Neural crest cell (in vitro differentiated cells): ENCODE data around the gene MT1HL1. TPM values are rescaled to one million over a fixed set of nuclear protein-coding genes. Genes with fewer than 3 reads are reported as not detected.

ENCODE experiments used
- DNase-seq: peaks from one replicate; pipeline ENCODE4 v3.0.0; 2021; ENCODE audit warnings: low read depth, mixed read lengths, low spot score
- H3K27ac Mint-ChIP-seq: one replicate; pipeline ENCODE4 v1.8.0; 2021; ENCODE audit warnings: mild to moderate bottlenecking, mixed read lengths; ENCODE audit not compliant: unreplicated experiment
- H3K27me3 Mint-ChIP-seq: 2 replicates; pipeline ENCODE4 v1.8.0; 2021; ENCODE audit warnings: low read depth, mild to moderate bottlenecking, mixed read lengths
- H3K36me3 Mint-ChIP-seq: 2 replicates; pipeline ENCODE4 v1.8.0; 2021; ENCODE audit warnings: low read depth, mild to moderate bottlenecking, mixed read lengths
- H3K4me1 Mint-ChIP-seq: 2 replicates; pipeline ENCODE4 v1.8.0; 2021; ENCODE audit warnings: mixed read lengths
- H3K4me3 Mint-ChIP-seq: one replicate; pipeline ENCODE4 v1.8.0; 2021; ENCODE audit warnings: mild to moderate bottlenecking, mixed read lengths
- H3K9me3 Mint-ChIP-seq: 2 replicates; pipeline ENCODE4 v1.8.0; 2021; ENCODE audit warnings: mixed read lengths
- total RNA-seq: library from RNA; stranded (reverse); gene quantifications from 2 replicates; pipeline ENCODE4 v1.2.1, GENCODE V29; 2021
- TF ChIP-seq, protein P1 (sequence below): fragments of 200-600 bp; sonication (generic); conservative IDR thresholded peaks from 2 replicates; pipeline ENCODE4 v1.5.0; 2021; ENCODE audit warnings: antibody characterized with exemption, mild to moderate bottlenecking

Gene MT1HL1
- total RNA-seq, 1 donor from 2014 or later: not detected

DNA sequence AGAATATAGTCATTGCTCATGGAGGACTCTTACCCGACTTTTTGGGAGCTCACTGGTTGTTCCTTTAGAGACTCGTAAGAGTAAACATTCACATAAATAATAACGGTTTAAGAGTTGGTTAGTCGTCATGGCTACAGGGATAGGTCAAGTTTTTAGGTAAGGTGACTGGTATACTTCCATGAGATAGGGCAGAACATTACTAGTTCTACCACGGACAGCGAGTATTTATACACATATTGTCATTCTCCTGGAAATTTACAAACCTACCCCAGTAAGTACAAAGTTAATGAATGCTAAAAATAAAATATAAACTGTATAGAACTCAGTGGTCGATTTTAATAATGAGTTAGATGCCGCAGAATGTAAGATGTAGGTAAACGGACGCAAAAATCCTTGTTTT is 36.6 kb upstream of the MT1HL1 start:
- H3K36me3 Mint-ChIP-seq: no peaks in the 10 kb centered on the region
- no peak overlapping the region for H3K27ac Mint-ChIP-seq
- H3K4me1 Mint-ChIP-seq: peaks cover 12% of the 10 kb centered on the region
- H3K27me3 Mint-ChIP-seq: peaks cover 50% of the 10 kb centered on the region
- DNase-seq: no peak
- H3K4me3 Mint-ChIP-seq: no peak overlapping the region
- no peaks in the 10 kb centered on the region for H3K9me3 Mint-ChIP-seq
- TF ChIP-seq, protein P1, sequence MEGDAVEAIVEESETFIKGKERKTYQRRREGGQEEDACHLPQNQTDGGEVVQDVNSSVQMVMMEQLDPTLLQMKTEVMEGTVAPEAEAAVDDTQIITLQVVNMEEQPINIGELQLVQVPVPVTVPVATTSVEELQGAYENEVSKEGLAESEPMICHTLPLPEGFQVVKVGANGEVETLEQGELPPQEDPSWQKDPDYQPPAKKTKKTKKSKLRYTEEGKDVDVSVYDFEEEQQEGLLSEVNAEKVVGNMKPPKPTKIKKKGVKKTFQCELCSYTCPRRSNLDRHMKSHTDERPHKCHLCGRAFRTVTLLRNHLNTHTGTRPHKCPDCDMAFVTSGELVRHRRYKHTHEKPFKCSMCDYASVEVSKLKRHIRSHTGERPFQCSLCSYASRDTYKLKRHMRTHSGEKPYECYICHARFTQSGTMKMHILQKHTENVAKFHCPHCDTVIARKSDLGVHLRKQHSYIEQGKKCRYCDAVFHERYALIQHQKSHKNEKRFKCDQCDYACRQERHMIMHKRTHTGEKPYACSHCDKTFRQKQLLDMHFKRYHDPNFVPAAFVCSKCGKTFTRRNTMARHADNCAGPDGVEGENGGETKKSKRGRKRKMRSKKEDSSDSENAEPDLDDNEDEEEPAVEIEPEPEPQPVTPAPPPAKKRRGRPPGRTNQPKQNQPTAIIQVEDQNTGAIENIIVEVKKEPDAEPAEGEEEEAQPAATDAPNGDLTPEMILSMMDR: no peak

DNA sequence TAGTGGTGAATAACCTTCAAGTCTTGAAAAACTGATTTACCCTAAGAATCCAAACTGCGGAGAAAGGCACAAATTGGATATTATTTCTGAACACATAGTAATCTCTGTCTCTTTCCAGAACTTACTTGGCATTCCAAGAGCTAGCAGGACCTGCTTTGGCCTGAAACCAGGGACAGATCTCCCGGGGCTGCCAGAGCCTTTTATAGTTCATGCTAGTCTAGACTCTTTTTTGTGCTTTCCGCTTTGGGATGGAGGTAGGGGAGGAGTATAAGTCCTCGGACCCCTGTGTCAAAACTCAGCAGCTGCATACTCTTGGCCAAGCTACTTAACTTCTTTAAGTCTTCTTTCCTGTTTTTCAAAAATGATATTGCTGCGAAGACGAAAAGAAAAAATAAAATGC is 34.0 kb upstream of the MT1HL1 start:
- Mint-ChIP-seq H3K27ac (no peak overlapping the region), H3K4me3 (no peak overlapping the region), H3K36me3 (no peaks in the 10 kb centered on the region), H3K9me3 (no peaks in the 10 kb centered on the region), H3K4me1 (peaks cover 6% of the 10 kb centered on the region), H3K27me3 (peaks cover 39% of the 10 kb centered on the region)
- no peak for DNase-seq
- TF ChIP-seq, protein P1: no peak

DNA sequence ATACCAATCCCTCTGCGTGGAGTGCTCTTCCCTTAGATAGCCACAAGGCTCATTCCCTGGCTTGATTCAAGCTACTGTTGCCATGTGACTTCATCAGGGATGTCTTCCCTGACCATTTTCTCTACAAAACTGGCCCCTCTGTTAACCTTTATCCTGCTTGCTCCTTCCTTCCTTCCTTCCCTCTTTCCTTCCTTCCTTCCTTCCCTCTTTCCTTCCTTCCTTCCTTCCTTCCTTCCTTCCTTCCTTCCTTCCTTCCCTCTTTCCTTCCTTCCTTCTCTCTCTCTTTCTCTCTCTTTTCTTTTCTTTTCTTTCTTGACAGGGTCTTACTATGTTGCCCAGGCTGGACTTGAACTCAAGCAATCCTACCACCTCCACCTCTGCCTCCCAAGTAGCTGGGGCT is 31.5 kb upstream of the MT1HL1 start:
- peaks cover 42% of the 10 kb centered on the region for H3K27me3 Mint-ChIP-seq
- H3K27ac Mint-ChIP-seq: no peak overlapping the region
- H3K4me3 Mint-ChIP-seq: no peak overlapping the region
- H3K9me3 Mint-ChIP-seq: no peaks in the 10 kb centered on the region
- H3K36me3 Mint-ChIP-seq: no peaks in the 10 kb centered on the region
- TF ChIP-seq, protein P1: no peak
- no peak for DNase-seq
- no peaks in the 10 kb centered on the region for H3K4me1 Mint-ChIP-seq

DNA sequence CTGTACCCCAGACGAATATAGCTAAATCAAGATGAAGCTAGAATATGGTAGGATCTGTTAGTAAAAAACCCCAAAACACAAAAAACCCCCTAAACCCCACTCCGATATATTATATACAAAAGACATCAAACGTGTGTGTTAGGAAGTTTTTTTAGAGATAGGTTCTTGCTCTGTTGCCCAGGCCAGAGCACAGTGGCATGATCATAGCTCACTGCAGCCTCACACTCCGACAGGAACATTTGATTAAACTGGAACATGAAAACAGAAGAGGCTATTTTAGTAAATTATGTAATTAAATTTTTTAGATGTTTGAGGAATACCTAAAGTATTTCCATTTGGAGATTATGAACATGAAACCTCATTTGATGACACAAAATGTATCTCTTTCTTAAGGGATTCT is 29.6 kb upstream of the MT1HL1 start:
- Mint-ChIP-seq H3K27me3 (peaks cover 48% of the 10 kb centered on the region), H3K27ac (no peak overlapping the region), H3K9me3 (no peaks in the 10 kb centered on the region), H3K4me1 (no peaks in the 10 kb centered on the region), H3K36me3 (no peaks in the 10 kb centered on the region), H3K4me3 (no peak overlapping the region)
- no peak for DNase-seq
- TF ChIP-seq, protein P1: no peak

DNA sequence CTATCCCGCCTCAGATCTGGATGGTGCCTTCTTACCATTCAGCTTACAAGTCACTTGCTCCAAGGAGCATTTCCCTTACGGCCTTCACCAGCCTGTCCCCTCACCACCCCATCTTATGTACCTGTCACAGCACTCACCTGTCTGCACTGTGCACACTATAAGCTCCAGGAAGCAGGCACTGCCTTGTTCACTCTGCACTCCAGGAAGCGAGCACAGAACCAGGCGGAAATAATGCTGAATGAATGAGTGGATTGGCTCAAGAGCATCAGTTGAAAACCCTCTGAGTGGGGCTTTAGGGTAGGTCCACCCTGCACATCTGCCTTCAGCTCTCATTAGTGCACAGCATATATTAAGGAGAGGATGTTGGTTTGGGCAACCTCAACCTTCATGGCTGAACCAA is 28.8 kb upstream of the MT1HL1 start:
- no peak overlapping the region for H3K4me3 Mint-ChIP-seq
- TF ChIP-seq, protein P1: no peak
- H3K27me3 Mint-ChIP-seq: peaks cover 48% of the 10 kb centered on the region
- no peak for DNase-seq
- H3K27ac Mint-ChIP-seq: no peak overlapping the region
- no peaks in the 10 kb centered on the region for H3K9me3 Mint-ChIP-seq
- no peaks in the 10 kb centered on the region for H3K36me3 Mint-ChIP-seq
- H3K4me1 Mint-ChIP-seq: no peaks in the 10 kb centered on the region

DNA sequence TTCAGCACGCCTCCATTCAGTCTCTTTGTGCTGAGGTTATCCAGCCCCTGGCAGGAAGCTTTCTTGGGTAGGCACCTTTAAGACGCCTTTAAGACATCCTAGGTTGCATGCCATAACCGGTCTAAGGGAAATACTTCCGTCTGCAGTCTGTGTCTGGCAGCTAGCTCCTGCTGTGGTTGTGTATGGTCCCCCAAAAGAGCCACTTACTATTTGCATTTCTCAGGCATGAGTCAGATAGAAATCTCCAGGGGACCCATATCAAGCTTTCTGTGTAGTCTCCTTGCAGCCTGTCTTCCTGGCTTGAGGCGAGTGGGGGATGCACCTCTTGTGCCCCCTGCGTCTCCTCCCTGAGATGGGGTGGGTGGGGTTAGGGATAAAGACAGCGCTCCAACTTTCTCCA is 27.8 kb upstream of the MT1HL1 start:
- Mint-ChIP-seq H3K27ac (no peak overlapping the region), H3K36me3 (no peaks in the 10 kb centered on the region), H3K4me3 (no peak overlapping the region)

More for the DNA sequence above, 27.8 kb upstream of the MT1HL1 start:
- DNase-seq: no peak
- H3K27me3 Mint-ChIP-seq: peaks cover 53% of the 10 kb centered on the region
- no peaks in the 10 kb centered on the region for H3K4me1 Mint-ChIP-seq
- no peaks in the 10 kb centered on the region for H3K9me3 Mint-ChIP-seq
- TF ChIP-seq, protein P1: no peak
